HG03095 (cell line): Measurements from ENCODE around the gene LASP1NB.
"Not testable (repeated sequence)": the region's sequence is repeated elsewhere in the genome, so short reads cannot be mapped to it uniquely, and the experiment has no call there.

Experiments used
- ATAC-seq: cut with Tn5 transposase; IDR thresholded peaks from one replicate; pipeline ENCODE4 v1.9.1; 2021; ENCODE audit warnings: moderate library complexity; ENCODE audit not compliant: unreplicated experiment

The LASP1NB gene

DNA sequence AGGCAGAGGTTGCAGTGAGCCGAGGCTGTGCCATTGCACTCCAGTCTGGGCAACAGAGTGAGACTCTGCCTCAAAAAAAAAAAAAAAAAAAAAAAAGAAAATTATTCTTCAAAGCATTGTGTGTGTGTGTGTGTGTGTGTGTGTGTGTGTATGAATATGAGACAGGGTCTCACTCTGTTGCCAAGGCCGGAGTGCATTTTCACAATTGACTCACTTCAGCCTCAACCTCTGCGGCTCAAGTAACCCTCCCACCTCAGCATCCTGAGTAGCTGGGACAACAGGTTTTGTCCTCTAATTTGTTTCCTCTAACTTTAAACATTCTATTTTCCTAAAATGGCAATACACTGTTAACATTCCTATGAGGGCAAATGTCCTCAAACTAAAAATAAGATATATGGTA, 34.1 kb downstream of the LASP1NB start:
- no peak for ATAC-seq

DNA sequence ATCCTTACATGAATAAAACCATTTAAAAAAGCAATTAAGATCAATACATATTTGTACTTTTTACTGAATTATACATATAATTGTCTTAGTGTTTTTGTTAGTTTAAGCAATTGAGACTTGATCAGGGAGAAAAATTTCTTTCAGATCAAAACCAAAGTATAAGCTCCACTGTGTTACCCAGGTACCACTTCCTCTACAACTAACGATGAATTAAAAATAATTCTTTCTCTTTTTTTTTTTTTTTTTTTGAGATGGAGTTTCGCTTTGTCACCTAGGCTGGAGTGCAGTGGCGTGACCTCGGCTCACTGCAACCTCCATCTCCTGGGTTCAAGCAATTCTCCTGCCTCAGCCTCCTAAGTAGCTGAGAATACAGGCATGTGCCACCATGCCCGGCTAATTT, 35.0 kb downstream of the LASP1NB start:
- no peak for ATAC-seq

DNA sequence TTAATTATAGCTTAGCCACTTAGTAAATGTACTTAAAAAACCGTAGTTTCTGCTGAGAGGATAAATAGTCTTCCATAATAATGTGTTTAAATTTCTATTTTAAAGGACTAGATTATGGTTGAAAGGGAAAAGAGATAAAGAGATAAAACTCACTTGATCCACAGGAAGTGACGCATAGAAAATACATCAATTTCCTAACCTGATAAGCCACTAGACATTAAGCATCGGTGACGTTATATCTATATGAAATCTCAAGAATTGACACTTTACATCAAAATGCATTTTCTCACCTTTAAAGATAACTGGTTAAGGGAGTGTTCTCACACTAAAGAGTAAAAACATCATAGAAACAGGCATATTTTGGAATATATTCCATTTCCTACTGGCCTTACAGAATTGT, 36.0 kb downstream of the LASP1NB start:
- no peak for ATAC-seq

GRCh38 chr17:38967290-38967738, 41.9 kb downstream of the LASP1NB start, which contains the start of gene FBXO47:
FBXO47 (minus strand) TSS chr17:38967403; CDS start chr17:38963025, 4,378 bp downstream.
- ATAC-seq, result no peak

DNA sequence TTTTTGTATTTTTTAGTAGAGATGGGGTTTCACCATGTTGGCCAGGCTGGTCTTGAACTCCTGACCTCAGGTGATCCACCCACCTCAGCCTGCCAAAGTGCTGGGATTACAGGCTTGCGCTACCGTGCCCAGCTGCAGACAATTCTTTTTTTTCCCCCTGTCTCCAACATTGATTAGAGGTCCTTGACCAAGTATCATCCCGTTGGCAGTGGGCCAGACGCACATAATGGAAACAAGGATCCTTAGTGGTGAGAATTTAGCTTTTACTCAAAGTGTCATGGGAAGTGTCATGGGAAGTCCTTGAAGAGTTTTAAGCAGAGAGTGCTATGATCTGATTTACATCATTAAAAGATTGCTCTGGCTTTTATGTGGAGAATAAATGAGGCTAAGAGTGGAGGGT, 43.9 kb downstream of the LASP1NB start:
- ATAC-seq, result no peak

DNA sequence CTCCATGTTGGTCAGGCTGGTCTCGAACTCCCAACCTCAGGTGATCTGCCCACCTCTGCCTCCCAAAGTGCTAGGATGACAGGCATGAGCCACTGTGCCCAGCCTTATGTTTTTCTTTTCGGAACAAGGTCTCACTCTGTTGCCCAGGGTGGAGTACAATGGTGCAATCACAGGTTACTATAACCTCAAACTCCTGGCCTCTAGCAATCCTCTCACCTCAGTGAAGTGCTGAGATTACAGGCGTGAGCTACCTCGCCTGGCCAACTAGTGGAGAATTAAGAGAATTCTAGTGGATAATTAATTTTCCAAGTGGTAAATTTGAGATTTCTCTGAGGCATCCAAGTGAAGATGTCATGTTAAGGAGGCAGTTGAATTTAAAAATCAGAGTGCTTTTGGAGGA, 44.7 kb downstream of the LASP1NB start:
- ATAC-seq, result no peak

DNA sequence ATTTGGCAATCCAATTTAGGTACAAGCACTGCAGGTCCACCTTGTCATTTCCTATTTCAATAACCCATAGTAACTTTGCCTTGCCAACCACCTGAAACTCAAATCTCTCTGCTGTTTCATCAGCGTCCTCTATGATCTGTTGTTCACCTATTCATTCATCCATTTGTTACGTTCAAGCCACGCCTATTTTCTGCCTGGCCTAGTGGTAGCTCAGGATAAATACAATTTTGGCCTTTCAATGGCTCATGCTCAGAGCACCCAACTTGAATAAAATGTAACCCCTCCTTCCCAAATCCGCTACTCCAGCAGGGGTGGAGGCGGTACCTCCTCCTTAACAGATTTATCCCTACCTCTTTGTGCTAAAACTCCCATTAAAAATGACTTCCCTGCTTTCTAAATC, 45.4 kb downstream of the LASP1NB start:
- no peak for ATAC-seq

- ATAC-seq, result not testable (repeated sequence)
Observed at GRCh38 chr17:38976187-38976551, 50.8 kb downstream of the LASP1NB start.

- ATAC-seq, result no peak
Observed at GRCh38 chr17:38978180-38978579, 52.8 kb downstream of the LASP1NB start.
